Measurements from ENCODE around the gene CNPY2.
"Not testable (repeated sequence)": the region's sequence is repeated elsewhere in the genome, so short reads cannot be mapped to it uniquely, and the experiment has no call there.

CNPY2 gene

DNA sequence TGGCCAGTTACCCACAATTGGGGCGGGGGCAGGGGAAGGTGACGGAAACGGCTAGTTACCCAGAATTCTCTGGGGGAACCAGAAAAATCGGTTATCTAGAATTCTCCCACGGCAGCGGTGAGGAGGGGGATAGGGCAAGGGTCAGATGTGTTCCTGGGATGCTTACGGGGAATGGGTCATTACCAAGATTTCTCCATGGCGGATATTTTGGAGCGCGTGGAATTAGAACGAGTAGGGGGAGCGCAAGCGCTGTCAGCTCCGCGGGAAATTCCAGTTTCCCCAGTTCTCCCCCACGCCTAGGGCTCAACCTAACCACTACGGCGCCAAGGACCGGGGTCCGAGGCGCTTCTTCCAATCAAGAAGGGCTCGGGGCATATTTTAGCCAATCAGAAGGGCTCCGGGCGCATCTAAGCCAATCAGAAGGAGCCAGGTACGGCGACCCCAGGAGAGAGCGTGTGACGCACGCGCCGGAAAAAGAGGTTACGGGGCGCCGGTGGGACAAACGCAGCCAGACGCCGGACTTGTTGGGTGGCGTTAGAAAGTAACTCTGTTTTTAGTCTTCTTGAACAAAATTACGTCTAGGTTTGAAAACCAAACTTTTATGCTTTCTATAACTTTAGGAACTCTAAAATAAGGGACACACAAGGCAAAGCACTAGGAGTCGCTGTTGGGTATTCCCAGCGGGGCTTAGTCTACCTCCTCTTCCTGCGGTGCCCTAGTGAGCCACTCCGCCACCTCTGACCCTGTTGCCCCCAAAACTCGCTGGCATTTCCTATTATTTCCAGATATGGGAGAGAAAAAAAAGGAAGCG, 18.1 kb upstream of the CNPY2 start, which contains the start of gene PAN2:
Gene PAN2, minus strand, starts transcription at position 322 of the 811 bp plus-strand sequence. CDS start 906 bp downstream, outside the sequence.
- peak; percentile 93 for DNase-seq

DNA sequence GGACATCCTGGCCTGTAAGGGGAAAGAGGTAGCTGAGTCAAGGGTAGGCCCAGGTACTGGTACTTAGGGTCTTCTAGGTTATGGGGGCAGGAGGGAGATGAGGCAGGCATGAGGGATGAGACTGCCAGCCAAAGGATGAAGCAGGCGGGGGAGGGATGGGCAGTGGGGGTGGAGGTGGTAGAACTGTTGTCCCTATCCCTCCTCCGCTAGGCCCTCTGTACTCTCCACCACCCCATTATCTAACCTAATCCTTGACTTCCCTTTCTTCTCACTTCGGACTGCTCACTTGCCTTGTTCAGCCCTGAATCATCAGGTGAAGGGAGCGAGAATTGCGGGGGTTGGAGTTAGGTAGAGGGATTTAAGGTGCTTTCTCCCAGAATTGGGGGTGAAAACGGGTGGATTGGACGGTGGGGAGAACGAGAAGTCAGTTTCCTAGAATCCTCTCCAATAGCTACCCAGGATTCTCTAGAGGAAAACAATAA, 17.4 kb upstream of the CNPY2 start:
- DNase-seq = no peak

DNA sequence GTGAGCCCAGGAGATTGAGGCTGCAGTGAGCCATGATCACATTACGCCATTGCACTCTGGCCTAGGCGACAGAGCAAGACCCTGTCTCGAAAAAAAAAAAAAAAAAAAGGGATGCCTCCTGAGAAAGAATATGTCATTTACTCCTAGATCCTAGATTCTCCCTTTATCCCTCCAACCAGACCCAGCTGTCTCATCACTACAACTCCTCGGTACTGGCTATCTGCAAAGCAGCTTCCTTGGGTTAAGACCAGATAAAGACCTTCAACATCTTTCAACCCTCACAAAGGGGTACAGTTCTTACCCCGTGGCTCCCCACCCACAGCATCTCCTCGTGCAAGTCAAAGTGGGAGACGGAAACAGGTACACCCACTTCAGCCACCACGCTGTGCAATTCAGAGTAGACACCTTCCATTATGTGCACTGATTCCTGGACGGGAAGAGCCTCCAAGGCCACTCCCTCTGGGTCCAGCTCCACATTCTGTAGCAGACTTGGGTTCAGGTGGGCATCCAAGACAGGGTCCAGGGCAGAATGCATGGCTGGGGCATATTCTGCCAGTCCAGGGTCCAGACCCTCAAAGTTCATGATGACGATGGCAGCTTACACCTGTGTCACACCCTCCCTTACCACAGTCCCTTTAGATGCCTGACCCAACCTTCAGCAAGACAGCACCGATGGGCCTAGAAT, 16.9 kb upstream of the CNPY2 start:
- DNase-seq = no peak

DNA sequence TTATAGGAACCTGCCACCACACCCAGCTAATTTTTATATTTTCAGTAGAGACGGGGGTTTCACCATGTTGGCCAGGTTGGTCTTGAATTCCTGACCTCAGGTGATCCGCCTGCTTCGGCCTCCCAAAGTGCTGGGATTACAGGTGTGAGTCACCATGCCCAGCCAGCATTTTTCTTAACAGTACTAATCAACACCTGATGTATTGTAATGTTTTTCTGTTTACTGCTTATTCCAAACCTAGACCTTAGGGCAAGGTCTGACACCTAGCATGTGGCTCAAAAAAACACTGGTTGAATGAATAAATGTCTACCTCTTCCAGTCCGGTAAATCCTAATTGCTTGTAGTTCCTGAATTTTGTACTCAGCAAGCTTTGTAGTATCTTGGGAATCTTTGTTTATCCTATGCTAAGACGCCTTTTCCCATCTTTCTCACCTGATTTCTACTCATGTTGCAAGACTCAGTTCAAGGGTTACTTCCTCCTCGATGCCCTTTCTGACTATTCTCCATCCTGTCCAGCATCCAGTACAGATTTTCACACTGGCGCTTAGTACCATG, 15.2 kb upstream of the CNPY2 start:
- DNase-seq = no peak

DNA sequence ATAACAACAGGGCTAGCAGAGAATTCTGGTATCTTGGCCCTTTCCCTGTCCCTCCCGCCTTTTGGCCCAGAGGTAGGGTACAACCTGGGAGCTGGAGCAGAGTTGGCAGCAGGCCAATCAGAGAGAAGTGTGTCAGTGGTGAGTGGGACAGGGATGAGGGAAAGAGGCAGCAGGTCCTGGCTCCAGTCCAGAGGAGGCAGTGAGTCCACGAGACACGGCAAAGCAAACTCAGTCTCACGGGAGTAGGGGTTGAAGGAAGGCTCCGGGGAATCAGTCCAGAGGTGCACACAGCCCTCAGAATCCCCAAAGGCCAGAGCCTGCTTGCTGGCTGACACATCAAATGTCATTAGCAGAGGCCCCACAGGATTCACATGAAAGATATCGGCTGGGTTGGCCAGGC, 10.7 kb upstream of the CNPY2 start:
- DNase-seq = no peak

DNA sequence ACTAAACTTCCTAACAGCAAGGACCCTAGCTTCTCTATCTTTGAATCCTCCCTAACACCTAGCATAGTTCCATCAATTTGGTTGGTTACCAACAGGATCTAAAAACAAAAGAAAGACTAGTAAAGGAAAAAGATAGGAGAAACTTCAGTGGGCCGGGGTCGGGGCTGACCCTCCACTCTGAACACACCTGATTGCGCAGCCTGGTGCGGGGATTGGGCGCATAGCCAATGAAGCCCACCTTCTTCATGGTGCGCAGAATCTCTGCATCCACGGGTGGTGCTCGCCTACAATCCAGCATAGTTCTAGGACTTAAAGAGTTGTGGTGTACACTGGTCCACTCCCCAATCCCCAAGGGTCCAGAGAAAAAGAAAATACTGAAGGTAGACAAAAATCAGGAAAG, 10.3 kb upstream of the CNPY2 start:
- no peak for DNase-seq

DNA sequence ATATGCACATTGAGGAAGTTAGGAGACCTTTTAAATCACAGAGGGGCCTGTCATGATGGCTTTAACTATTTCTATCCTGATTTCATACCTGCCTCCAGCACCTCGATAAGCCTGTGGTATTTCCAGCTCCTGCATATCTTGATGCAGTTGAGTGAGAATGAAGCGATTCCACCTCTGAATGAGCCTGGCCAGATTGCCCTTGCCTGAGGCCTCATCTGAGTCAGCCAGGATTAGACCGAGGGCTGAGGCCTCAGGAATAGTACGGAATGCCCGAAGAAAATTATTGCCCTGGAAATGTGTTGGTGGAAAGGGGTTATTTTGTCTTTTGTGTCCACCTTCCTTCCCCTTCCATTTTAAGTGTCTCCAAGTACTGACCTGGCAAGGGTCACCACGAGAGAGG, 8.4 kb upstream of the CNPY2 start:
- DNase-seq = no peak

DNA sequence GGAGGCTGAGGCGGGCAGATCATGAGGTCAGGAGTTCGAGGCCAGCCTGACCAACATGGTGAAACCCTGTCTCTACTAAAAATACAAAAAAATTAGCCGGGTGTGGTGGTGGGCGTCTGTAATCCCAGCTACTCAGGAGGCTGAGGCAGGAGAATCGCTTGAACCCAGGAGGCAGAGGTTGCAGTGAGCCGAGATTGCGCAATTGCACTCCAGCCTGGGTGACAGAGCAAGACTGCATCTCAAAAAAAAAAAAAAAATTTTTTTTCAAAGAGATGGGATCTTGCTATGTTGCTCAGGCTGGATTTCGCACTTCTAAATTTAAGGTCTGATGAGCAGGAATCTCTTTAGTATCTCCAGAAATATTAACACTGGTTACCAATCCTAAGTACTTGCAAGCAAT, 5.8 kb upstream of the CNPY2 start:
- not testable (repeated sequence) for DNase-seq

DNA sequence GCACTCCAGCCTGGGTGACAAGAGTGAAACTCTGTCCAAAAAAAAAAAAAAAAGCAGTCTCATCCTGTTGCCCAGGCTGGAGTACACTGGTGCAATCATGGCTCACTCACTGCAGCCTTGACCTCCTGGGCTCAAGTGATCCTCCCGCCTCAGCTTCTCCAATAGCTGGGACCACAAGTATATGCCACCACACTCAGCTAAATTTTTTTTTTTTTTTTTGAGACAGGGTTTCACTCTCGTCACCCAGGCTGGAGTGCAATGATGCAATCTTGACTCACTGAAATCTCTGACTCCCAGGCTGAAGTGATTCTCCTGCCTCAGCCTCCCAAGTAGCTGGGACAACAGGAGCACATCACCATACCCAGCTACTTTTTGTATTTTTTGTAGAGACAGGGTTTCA, 5.2 kb upstream of the CNPY2 start:
- DNase-seq = no peak

DNA sequence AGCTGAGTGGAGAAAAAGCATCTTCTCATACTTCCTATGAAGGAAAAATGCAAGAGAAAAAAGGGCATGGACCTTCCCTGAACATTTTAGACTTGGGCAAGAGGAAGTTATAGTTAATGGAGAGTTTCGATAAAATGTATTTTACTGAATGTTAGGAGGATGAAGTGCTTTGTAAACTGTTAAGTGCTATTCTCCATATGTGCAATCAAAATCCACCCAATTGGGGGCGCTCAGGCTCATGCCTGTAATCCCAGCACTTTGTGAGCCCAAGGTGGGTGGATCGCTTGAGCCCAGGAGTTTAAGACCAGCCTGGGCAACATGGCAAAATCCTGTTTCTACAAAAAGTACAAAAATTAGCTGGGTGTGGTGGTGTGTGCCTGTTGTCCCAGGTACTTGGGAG, 1.9 kb upstream of the CNPY2 start:
- DNase-seq = no peak

DNA sequence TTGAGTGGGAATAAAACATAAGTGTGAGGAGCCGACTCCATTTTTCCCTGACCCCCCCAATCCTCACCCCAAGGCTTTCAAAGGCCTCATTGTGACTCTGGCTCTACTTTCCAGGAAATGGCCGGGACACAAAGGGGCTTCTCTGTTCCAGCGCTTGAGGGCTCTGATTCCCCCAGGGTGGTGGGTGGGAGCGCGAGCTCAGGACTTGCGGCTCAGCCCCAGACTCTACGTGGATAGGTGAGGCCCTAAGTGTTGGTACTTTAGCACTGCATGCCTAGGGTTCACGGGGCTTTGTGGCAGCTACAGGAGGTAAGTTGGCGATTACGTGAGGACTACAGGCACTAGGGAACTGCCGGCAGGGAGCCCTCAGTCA, 553 bp downstream of the CNPY2 start:
- no peak for DNase-seq

DNA sequence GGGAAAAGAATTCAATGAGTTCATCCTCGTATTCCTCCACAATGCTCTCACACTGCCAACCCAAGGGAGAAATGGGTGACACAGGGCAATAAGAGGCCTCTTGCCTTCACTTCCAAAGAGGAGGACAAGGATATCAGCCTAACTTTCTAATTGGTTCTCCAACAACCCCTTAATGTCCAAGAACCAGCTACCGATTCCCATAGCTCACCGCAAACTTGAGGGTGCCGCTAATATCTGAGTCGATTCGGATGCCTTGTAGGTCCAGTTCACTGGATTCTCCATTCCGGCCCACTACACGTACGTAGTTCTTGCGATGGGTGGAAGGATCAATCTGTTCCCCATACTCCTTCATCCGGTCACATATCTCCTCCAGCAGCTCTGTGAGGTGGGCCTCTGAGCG, 4.8 kb downstream of the CNPY2 start:
- DNase-seq = no peak

DNA sequence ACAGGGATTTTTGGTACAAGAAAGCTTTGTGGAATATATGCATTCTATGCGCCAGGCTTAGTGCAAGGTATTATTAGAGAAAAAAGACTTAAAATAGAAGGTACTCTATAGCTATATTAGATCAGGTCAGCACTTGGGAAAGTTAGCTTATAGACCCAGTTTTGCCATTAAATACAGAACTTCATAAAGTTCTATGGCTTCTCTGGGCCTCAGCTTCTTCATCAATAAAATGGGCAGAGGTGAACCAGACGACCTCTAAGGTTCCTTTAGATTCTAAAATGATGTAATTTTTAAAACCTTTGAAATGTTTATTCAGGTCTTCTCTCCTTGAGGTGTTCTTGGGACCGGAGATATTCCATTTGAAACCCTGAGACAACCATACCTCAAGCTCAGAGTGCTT, 7.1 kb downstream of the CNPY2 start:
- DNase-seq = no peak

DNA sequence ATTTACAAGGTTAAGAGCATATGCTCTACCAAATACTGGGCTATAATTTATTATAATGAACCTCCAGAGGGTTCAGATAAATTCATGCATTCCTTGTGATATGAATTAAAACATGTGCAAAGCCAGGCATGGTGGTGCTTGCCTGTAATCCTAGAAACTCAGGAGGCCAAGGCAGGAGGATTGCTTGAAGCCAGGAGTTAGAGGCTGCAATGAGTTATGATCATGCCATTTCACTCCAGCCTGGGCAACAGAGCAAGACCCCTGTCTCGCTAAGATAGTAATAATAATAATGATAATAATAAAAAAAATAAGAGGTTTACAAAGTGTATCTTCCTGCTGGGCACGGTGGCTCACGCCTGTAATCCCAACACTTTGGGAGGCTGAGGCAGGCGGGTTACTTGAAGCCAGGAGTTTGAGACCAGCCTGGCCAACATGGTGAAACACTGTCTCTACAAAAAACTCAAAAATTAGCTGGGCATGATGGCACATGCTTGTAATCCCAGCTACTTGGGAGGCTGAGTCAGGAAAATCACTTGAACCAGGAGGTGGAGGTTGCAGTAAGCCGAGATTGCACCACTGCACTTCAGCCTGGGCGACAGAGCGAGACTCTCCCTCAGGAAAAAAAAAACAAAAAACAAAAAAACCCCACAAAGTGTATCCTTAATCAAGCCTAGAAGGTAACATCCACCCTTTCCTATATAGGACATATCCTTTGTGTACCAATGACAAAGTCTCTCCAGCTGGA, 8.4 kb downstream of the CNPY2 start:
- no peak for DNase-seq

DNA sequence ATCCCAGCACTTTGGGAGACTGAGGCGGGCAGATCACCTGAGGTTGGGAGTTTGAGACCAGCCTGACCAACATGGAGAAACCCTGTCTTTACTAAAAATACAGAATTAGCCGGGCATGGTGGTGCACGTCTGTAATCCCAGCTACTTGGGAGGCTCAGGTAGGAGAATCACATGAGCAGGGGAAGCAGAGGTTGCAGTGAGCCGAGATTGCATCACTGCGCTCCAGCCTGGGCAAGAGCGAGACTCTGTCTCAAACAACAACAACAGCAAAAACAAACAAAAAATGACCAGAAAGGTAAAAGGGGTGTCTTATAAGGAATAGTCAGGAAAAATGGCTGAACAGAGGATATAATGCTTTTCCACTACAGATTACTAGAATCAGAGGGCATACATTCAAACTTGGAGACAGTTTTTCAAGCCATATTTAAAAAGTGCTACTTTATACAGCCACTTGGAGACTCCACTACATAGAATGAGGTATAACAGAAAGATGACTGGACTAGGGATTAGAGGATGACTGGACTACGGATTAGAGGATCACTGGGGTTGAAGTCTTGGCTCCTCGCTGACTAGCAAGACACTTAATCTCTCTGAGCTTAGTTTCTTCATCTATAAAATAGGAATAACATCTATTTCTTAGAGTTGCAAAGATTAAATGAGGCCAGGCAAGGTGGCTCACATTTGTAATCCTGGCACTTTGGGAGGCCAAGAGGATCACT, 10.8 kb downstream of the CNPY2 start:
- DNase-seq = no peak

DNA sequence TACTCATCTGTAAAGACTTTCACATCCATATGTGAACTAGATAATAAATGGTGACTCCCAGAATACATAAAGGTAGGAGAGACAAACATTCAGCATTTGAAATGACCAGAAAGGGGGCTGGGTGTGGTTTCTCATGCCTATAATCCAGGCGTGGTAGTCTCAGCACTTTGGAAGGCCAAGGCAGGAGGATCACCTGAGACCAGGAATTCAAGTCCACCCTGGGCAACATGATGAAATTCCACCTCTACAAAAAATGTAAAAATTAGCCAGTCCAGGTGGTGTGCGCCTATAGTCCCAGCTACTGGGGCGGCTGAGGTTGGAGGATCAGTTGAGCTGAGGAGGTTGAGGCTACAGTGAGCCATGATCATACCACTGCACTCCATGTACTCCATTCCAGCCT, 11.5 kb downstream of the CNPY2 start:
- no peak for DNase-seq

DNA sequence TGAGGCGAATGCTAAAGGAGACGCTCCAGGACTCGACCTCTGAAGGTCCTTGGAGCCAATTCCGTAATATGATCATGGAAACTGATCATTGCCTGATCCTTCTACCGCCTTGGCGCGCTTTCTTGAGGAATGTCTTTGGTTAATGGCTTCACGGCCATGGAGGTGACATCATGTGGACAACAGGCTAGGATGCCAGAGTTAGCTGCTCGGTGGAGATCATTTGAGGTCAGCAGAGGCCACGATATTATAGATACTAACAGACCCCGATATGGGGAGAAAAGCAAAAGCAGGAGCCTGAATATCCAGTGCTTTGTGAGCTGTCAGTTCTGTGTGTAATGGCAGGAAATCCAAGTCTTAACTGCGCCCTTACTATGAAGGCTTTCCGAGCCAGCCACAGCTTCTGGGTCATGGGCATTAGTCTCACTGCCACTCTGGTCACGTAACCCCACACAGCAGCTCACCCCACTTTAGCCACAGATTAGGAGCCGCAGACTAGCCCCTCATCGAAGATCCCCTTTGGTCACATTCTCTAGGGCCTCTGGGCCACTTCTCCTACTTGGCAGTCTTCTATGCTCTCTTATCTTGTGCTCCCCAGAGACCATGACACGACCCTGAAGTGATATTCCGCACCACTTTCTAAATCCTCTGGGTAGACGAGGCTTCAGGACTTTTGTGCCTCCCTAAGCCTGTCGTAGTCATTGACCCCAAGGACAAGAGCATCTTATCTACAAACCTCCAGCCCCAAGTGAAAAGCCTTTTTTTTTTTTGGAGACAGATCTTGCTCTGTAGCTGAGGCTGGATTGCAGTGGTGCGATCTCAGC, 14.9 kb downstream of the CNPY2 start:
- DNase-seq = no peak

DNA sequence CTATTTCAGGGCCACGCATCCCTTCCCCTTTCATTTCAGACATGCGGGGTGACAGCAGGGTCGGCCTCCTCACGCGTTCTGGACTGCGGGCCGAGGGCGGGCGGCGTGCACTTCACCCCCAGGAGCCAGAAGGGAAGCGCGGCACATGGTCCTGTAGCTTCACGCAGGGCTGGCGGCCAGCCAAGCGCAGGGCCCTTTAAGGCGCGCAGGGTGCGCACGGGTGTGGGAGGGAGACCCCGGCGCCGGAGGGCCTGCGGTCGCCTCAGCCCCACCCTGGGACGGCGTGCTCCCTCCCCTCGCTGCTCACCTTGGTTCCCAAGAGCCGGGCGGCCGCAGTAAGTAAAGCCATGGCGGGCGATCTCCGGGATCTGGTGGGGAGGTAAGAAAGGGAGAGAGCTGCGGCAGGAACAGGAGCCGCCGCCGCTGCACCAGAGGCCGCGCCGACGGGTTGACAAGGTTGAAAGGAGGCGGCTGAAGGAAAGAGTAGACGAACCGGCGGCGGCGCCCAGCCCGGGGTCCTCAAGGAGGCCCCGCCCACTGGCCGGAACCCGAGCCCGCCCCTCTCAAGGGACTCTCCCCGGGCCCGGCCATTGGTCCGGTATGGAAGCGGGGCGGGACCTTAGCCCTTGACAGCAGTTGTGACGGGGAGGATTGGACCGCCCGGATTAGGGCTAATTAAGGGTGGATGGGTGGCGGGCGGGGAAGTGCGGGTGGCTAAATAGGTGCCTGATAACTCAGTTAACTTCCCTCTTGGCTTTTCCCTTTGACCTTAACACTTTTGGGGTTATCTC, 15.7 kb downstream of the CNPY2 start, which contains the start of gene CS:
Gene CS, minus strand, starts transcription at position 478 of the 791 bp plus-strand sequence. Its CDS starts 129 bp downstream, at position 349.
- DNase-seq = peak; percentile 96

DNA sequence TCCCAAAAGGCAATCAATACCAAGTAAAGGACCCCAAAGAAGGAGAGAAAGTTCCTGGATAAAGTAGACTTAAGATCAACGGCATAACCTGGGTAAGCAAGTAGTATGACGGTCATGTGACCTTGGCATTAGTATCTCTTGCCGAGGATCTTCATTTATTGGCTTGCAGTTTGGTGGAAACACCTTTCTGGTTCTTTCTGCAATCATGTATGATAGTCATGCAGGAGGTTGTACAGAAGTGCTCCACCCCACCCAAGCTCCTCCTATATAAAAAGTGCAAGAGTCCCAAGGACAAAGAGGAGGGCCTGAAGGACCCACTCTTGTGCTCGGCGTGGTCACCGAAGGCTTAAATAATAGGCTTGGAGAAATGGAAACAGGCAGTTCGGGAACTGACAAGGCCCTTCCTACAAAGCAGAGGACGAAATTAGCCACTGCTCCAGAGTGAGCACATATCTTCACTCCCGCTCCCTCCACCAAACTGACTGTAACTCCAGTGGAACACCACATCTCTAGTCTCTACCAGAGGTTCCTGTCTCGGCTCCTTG, 16.4 kb downstream of the CNPY2 start:
- DNase-seq = no peak

DNA sequence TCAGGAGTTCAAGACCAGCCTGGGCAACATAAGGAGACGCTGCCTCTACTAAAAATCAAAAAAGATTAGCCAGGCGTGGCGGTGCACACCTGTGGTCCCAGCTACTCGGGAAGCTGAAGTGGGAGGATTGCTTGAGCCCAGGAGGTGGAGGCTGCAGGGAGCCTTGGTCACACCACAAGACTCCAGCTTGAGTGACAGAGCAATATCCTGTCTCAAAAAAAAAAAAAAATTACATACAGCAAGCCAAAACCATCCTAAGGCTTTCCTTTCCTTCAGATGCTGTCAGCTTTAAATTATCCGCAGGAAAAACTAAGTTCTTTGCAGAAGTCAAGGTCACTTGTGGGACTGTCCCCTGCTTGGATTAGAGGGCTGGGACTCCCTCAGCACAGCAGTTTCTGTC, 17.0 kb downstream of the CNPY2 start:
- no peak for DNase-seq
